Endothelial cell of umbilical vein (primary cell): ENCODE data around the gene SCIN. TPM values are rescaled to one million over a fixed set of nuclear protein-coding genes. Genes with fewer than 3 reads are reported as not detected.

Source experiments
- BruUV-seq: library from RNA; stranded (reverse); fragments of 400-500 nt; replicated peaks from 2 replicates; lab custom pipeline; 2021; lab: Mats Ljungman, UMichigan
- CTCF ChIA-PET: fragments of 300-600, 350-600 bp; sonication (Branson Sonifier 250); formaldehyde crosslinking; loops from one replicate; lab custom pipeline; 2021; ENCODE audit warnings: antibody characterized with exemption, inconsistent platforms; lab: Charles Lee
- POLR2A ChIA-PET: fragments of 300-600, 350-600 bp; sonication (Branson Sonifier 250); formaldehyde crosslinking; loops from one replicate; lab custom pipeline; 2021; ENCODE audit warnings: antibody characterized with exemption, inconsistent platforms; lab: Charles Lee
- DNase-seq: peaks from one replicate; pipeline ENCODE4 v3.0.0-alpha.2; 2011; ENCODE audit warnings: low read depth, low spot score
- FAIRE-seq: peaks from 2 replicates; lab custom pipeline; 2011; peaks lifted over from hg19 to GRCh38; lab: Jason Lieb, UNC
- H2AFZ ChIP-seq: 2 replicates; pipeline ENCODE4 v1.6.0; 2012; ENCODE audit warnings: low read depth, low read length, control low read depth, inconsistent platforms
- H3K27ac ChIP-seq: 2 replicates; pipeline ENCODE4 v1.5.1; 2011; ENCODE audit warnings: low read depth, mild to moderate bottlenecking, control low read depth, low read length, moderate library complexity; ENCODE audit not compliant: insufficient read depth
- H3K27me3 ChIP-seq, 2 experiments: 2 replicates each; pipeline versions ENCODE4 v1.6.0 to v1.6.1; 2011; ENCODE audit warnings: low read length in 2 of 2, mixed read lengths in 1 of 2; ENCODE audit not compliant: control insufficient read depth in 2 of 2, insufficient read depth in 2 of 2
- H3K36me3 ChIP-seq, 2 experiments: 2 replicates in 1 of 2; 3 replicates in 1 of 2; pipeline ENCODE4 v1.5.1; 2011; ENCODE audit warnings: low read length in 2 of 2, mild to moderate bottlenecking in 1 of 2, moderate library complexity in 1 of 2; ENCODE audit not compliant: control insufficient read depth in 2 of 2, insufficient read depth in 2 of 2; ENCODE audit errors: extremely low read depth in 1 of 2
- H3K4me1 ChIP-seq: 3 replicates; pipeline ENCODE4 v1.5.1; 2011; ENCODE audit warnings: mild to moderate bottlenecking, low read length; ENCODE audit not compliant: control insufficient read depth, insufficient read depth; ENCODE audit errors: extremely low read depth
- H3K4me2 ChIP-seq: 2 replicates; pipeline ENCODE4 v1.6.1; 2011; ENCODE audit warnings: low read length, control low read depth, mixed read lengths; ENCODE audit not compliant: insufficient read depth
- H3K4me3 ChIP-seq, 3 experiments: fragments of 200-600 bp in 1 of 3; sonication (generic), shearing (Covaris generic) in 1 of 3; replicated peaks in 1 of 3; 2 replicates each; pipeline ENCODE4 v1.5.1; 2011 to 2016; ENCODE audit warnings: control low read depth in 3 of 3, low read length in 3 of 3, mild to moderate bottlenecking in 2 of 3, inconsistent platforms in 1 of 3, low read depth in 1 of 3, moderate library complexity in 1 of 3; ENCODE audit not compliant: insufficient read depth in 1 of 3
- H3K79me2 ChIP-seq: 2 replicates; pipeline ENCODE4 v1.6.0; 2012; ENCODE audit warnings: low read length, inconsistent platforms; ENCODE audit not compliant: control insufficient read depth, insufficient read depth
- H3K9ac ChIP-seq: replicated peaks from 2 replicates; pipeline ENCODE3; 2011; ENCODE audit warnings: low read length, control low read depth; ENCODE audit not compliant: insufficient read depth; ENCODE audit errors: extremely low read depth
- H3K9me1 ChIP-seq: replicated peaks from 3 replicates; pipeline ENCODE4 v1.6.0; 2011; ENCODE audit warnings: mild to moderate bottlenecking, low read length; ENCODE audit not compliant: control insufficient read depth, insufficient read depth; ENCODE audit errors: extremely low read depth
- H3K9me3 ChIP-seq: replicated peaks from 2 replicates; pipeline ENCODE4 v1.5.1; 2012; ENCODE audit warnings: low read length, inconsistent platforms; ENCODE audit not compliant: control insufficient read depth, insufficient read depth
- H4K20me1 ChIP-seq: replicated peaks from 2 replicates; pipeline ENCODE3; 2011; ENCODE audit warnings: mild to moderate bottlenecking, low read length; ENCODE audit not compliant: control insufficient read depth, insufficient read depth; ENCODE audit errors: extremely low read depth
- EZH2 ChIP-seq: IDR thresholded peaks from 2 replicates; pipeline ENCODE4 v1.6.1; 2012; ENCODE audit warnings: borderline replicate concordance, low read depth, mild to moderate bottlenecking, moderate library complexity, low read length, inconsistent platforms; ENCODE audit not compliant: severe bottlenecking
- FOS ChIP-seq: IDR thresholded peaks from 2 replicates; pipeline ENCODE4 v1.6.1; 2011; ENCODE audit warnings: mild to moderate bottlenecking, low read length, moderate library complexity, borderline replicate concordance; ENCODE audit not compliant: insufficient read depth
- GATA2 ChIP-seq: IDR thresholded peaks from 2 replicates; pipeline ENCODE4 v1.7.0; 2011; ENCODE audit warnings: low read depth, mild to moderate bottlenecking, moderate library complexity, mixed read lengths, low read length; ENCODE audit not compliant: insufficient read length, insufficient read depth
- JUN ChIP-seq: IDR thresholded peaks from 2 replicates; pipeline ENCODE4 v1.6.1; 2011; ENCODE audit warnings: borderline replicate concordance, low read depth; ENCODE audit not compliant: insufficient read length, insufficient read depth
- MYC ChIP-seq: IDR thresholded peaks from one replicate; pipeline ENCODE4 v1.6.1; 2011; ENCODE audit warnings: mild to moderate bottlenecking, low read depth, low read length
- POLR2A ChIP-seq: IDR thresholded peaks from 2 replicates; pipeline ENCODE4 v1.6.1; 2012; ENCODE audit warnings: low read depth, mild to moderate bottlenecking, control low read depth, low read length
- POLR2AphosphoS5 ChIP-seq: IDR thresholded peaks from 2 replicates; pipeline ENCODE4 v1.6.1; 2012; ENCODE audit warnings: low read depth, mild to moderate bottlenecking, control low read depth, low read length, moderate library complexity; ENCODE audit not compliant: insufficient read depth
- dilution Hi-C: fragments of 300-500 bp; cut with MboI; formaldehyde crosslinking; loops from one replicate; pipeline ENCODE4 v1.15.0; 2019; ENCODE audit warnings: low sequenced_read_pairs; ENCODE audit not compliant: extremely low pct_ligation_motif_present
- intact Hi-C: fragments of 100-400 bp; cut with micrococcal nuclease; formaldehyde crosslinking; loops from one replicate; pipeline ENCODE4 v1.10.0; 2022
- polyA plus RNA-seq, 4 experiments: library from polyadenylated mRNA; depleted of rRNA in 3 of 4; stranded (reverse) in 3 of 4; unstranded in 1 of 4; fragments of >200 nt; gene quantifications; 2 replicates each; pipeline versions ENCODE4 v1.2.1 to v1.2.3, GENCODE V29; 2011 to 2012; ENCODE audit warnings: missing spikeins in 1 of 4
- total RNA-seq: library from RNA; stranded (reverse); gene quantifications from 2 replicates; pipeline ENCODE4 v1.2.3, GENCODE V29; 2021
- TF ChIP-seq, protein P1 (sequence below), 2 donors: IDR thresholded peaks; 1 replicate in 1 of 2; 2 replicates in 1 of 2; pipeline ENCODE4 v1.5.1; 2011; ENCODE audit warnings: low read length in 2 of 2, mild to moderate bottlenecking in 2 of 2, moderate library complexity in 2 of 2, control low read depth in 1 of 2, inconsistent platforms in 1 of 2, low read depth in 1 of 2; ENCODE audit not compliant: insufficient read depth in 1 of 2; ENCODE audit errors: extremely low read depth in 1 of 2
- TF ChIP-seq, protein P2 (sequence below): IDR thresholded peaks from 2 replicates; pipeline ENCODE4 v1.6.1; 2011; ENCODE audit not compliant: insufficient read depth, insufficient read length

The SCIN gene
- total and polyA plus RNA-seq, 2 donors (not counting 3 experiments of a cell fraction or from before 2014, with no cell fraction given): 0.07 to 0.69 TPM

DNA sequence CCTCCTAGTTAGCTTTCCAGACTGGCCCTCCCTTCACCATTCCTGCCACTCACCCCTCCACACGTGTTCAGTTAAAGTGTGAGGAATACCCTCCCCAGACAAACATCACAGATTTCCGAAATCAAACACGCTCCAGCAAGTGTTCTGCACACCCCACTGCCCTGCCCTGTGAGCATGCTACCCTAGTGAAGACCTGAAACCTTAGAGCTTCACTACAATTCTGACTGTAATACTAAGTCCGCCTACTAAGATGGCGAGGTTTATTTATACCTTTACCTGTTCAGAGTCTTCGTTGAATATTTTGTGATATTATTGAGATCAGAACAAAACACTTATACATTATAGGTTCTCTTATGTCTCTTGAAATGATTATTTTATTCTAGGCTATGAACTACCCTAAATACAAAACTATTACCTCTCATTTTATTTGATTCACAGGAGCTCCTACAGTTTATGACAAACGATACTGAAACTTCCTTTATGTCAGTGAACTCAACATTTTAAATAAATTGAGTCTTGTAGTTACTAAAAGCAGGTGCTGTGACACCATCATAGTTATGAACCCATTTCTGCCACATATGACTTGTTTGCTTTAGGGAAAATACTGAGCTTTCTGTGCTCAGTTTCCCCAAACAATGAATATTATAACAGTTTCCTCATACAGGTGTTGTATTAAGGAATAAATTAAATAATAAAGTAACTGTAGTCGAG is 8.6 kb downstream of the SCIN start:
- intact Hi-C loops: no loop called here
- Histone ChIP-seq H3K9me1 (no peaks in the 10 kb centered on the region), H4K20me1 (no peaks in the 10 kb centered on the region), H3K4me2 (no peak overlapping the region), H3K36me3 (no peaks in the 10 kb centered on the region), H3K79me2 (no peaks in the 10 kb centered on the region), H3K4me3 (no peak overlapping the region), H3K27ac (no peak overlapping the region), H3K9me3 (no peaks in the 10 kb centered on the region), H3K4me1 (no peaks in the 10 kb centered on the region), H3K27me3 (no peaks in the 10 kb centered on the region), H3K9ac (no peak overlapping the region), H2AFZ (no peak overlapping the region)
- ChIA-PET CTCF (interaction anchor here (1.1 to 2.0 kb wide), 5 partner anchors 11 to 145 kb away, joined by 3 to 6 read pairs (median 5); no protein-coding TSS in a partner anchor), POLR2A (no interaction called here)
- dilution Hi-C loops: no loop called here
- DNase-seq (no peak), FAIRE-seq (no peak)
- BruUV-seq: no TSS peak
- TF ChIP-seq FOS (no peak), JUN (no peak), POLR2A (no peak), EZH2 (no peak), GATA2 (no peak), MYC (no peak), POLR2AphosphoS5 (no peak)
- TF ChIP-seq, protein P1, sequence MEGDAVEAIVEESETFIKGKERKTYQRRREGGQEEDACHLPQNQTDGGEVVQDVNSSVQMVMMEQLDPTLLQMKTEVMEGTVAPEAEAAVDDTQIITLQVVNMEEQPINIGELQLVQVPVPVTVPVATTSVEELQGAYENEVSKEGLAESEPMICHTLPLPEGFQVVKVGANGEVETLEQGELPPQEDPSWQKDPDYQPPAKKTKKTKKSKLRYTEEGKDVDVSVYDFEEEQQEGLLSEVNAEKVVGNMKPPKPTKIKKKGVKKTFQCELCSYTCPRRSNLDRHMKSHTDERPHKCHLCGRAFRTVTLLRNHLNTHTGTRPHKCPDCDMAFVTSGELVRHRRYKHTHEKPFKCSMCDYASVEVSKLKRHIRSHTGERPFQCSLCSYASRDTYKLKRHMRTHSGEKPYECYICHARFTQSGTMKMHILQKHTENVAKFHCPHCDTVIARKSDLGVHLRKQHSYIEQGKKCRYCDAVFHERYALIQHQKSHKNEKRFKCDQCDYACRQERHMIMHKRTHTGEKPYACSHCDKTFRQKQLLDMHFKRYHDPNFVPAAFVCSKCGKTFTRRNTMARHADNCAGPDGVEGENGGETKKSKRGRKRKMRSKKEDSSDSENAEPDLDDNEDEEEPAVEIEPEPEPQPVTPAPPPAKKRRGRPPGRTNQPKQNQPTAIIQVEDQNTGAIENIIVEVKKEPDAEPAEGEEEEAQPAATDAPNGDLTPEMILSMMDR (IDR thresholded peaks at IDR 0.05; ENCODE audit: extremely low read depth in 1 of 2, insufficient read depth in 1 of 2, low read depth in 1 of 2, low read length in 2 of 2): no peak
- TF ChIP-seq, protein P2, sequence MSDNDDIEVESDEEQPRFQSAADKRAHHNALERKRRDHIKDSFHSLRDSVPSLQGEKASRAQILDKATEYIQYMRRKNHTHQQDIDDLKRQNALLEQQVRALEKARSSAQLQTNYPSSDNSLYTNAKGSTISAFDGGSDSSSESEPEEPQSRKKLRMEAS: no peak
